Measurements from ENCODE around the gene DRG2.

GRCh38 chr17:18093616-18094408 is 6.1 kb downstream of the DRG2 start:
- TF ChIP-seq POLR2A (IDR thresholded peaks at IDR 0.05; ENCODE audit: low read depth, low read length) (no peak), POLR2AphosphoS5 (IDR thresholded peaks at IDR 0.05; ENCODE audit: low read depth, low read length) (no peak)

Measured in GM12891 (cell line).